GM18526 (cell line): ENCODE measurements around the gene DGKH.

Source experiments
- POLR2A ChIP-seq: IDR thresholded peaks from 3 replicates; pipeline ENCODE4 v1.6.1; 2011; ENCODE audit not compliant: insufficient read length; ENCODE audit errors: extremely low read depth

The DGKH gene

GRCh38 chr13:42168496-42168895, 120.0 kb downstream of the DGKH start:
- TF ChIP-seq POLR2A: no peak

- no peak for TF ChIP-seq POLR2A
Observed at GRCh38 chr13:42170029-42170428, 121.6 kb downstream of the DGKH start.

- TF ChIP-seq POLR2A: no peak
Observed at GRCh38 chr13:42173789-42174343, 125.4 kb downstream of the DGKH start.

GRCh38 chr13:42174344-42175162, 126.1 kb downstream of the DGKH start:
- TF ChIP-seq POLR2A: no peak

GRCh38 chr13:42176294-42176693, 127.8 kb downstream of the DGKH start:
- no peak for TF ChIP-seq POLR2A

GRCh38 chr13:42177189-42177588, 128.7 kb downstream of the DGKH start:
- TF ChIP-seq POLR2A: no peak

- no peak for TF ChIP-seq POLR2A
Observed at GRCh38 chr13:42181381-42181953, 133.0 kb downstream of the DGKH start.

- no peak for TF ChIP-seq POLR2A
Observed at GRCh38 chr13:42189061-42189460, 140.6 kb downstream of the DGKH start.

GRCh38 chr13:42190529-42190928, 142.1 kb downstream of the DGKH start:
- no peak for TF ChIP-seq POLR2A

- TF ChIP-seq POLR2A: no peak
Observed at GRCh38 chr13:42211704-42212464, 163.4 kb downstream of the DGKH start.

GRCh38 chr13:42214446-42214845, 166.0 kb downstream of the DGKH start:
- TF ChIP-seq POLR2A: no peak

GRCh38 chr13:42215578-42216421, 167.4 kb downstream of the DGKH start:
- TF ChIP-seq POLR2A: no peak

GRCh38 chr13:42216422-42216735, 167.9 kb downstream of the DGKH start:
- TF ChIP-seq POLR2A: no peak

- TF ChIP-seq POLR2A: no peak
Observed at GRCh38 chr13:42218576-42218975, 170.1 kb downstream of the DGKH start.

- TF ChIP-seq POLR2A: no peak
Observed at GRCh38 chr13:42219051-42219450, 170.6 kb downstream of the DGKH start.
